Uterus (tissue), 2 donors: ENCODE measurements around the gene PEMT.

Source experiments
- POLR2A ChIP-seq, 2 donors: fragments of 450-650 bp; IDR thresholded peaks; one replicate each; pipeline ENCODE4 v1.6.1; 2016; ENCODE audit warnings: antibody characterized with exemption in 2 of 2, mild to moderate bottlenecking in 1 of 2, moderate library complexity in 1 of 2
- TF ChIP-seq, protein P1 (sequence below), 4 experiments: fragments of 200-600 bp in 2 of 4; fragments of 450-650 bp in 2 of 4; sonication (generic) in 2 of 4; IDR thresholded peaks; one replicate each; pipeline ENCODE4 v1.5.1; 2016 to 2019; ENCODE audit warnings: antibody characterized with exemption in 4 of 4, mild to moderate bottlenecking in 2 of 4, moderate library complexity in 1 of 4

DNA sequence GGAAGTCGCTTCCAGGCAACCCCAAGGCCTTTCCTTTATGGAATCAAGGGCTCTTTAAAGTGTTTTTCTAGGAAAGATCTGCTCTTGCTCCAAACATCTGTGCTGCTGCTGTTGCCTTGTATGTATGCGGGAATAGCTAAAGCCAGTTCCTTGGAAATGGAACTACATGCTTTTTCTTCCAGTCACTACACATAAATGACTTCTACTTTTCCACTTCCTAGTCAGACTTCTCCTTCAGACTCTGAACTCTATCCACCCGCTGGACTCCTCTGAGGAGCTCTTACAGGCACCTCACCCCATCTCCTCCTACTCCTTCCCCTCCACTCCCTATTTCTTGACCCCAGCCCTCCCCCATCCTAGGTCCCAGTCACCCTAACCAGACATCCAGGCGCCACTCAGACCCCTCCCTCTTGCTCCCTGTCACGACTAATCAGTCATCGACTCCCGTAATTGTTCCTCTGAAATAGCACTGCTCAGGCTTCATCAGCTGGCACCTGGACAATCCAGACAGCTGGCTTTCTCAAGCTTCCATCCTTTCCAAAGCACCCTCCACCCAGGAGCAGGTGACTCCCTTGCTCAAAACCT lies 15.0 kb upstream of the PEMT start:
- TF ChIP-seq, protein P1, sequence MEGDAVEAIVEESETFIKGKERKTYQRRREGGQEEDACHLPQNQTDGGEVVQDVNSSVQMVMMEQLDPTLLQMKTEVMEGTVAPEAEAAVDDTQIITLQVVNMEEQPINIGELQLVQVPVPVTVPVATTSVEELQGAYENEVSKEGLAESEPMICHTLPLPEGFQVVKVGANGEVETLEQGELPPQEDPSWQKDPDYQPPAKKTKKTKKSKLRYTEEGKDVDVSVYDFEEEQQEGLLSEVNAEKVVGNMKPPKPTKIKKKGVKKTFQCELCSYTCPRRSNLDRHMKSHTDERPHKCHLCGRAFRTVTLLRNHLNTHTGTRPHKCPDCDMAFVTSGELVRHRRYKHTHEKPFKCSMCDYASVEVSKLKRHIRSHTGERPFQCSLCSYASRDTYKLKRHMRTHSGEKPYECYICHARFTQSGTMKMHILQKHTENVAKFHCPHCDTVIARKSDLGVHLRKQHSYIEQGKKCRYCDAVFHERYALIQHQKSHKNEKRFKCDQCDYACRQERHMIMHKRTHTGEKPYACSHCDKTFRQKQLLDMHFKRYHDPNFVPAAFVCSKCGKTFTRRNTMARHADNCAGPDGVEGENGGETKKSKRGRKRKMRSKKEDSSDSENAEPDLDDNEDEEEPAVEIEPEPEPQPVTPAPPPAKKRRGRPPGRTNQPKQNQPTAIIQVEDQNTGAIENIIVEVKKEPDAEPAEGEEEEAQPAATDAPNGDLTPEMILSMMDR (IDR thresholded peaks at IDR 0.05), result no peak
- no peak for TF ChIP-seq POLR2A (IDR thresholded peaks at IDR 0.05)
